Endothelial cell (in vitro differentiated cells): ENCODE measurements around the gene IL36RN. TPM values are rescaled to one million over a fixed set of nuclear protein-coding genes. Genes with fewer than 3 reads are reported as not detected.

Source experiments
- DNase-seq: peaks from one replicate; pipeline ENCODE4 v3.0.0; 2021; ENCODE audit warnings: low spot score
- H3K27ac Mint-ChIP-seq: one replicate; pipeline ENCODE4 v1.8.0; 2021; ENCODE audit warnings: mixed read lengths, inconsistent platforms; ENCODE audit not compliant: unreplicated experiment
- H3K27me3 Mint-ChIP-seq: one replicate; pipeline ENCODE4 v1.8.0; 2021; ENCODE audit warnings: mild to moderate bottlenecking, moderate library complexity, mixed read lengths, inconsistent platforms; ENCODE audit not compliant: unreplicated experiment
- H3K36me3 Mint-ChIP-seq: one replicate; pipeline ENCODE4 v1.8.0; 2021; ENCODE audit warnings: mild to moderate bottlenecking, low read depth, mixed read lengths, inconsistent platforms; ENCODE audit not compliant: unreplicated experiment
- H3K4me1 Mint-ChIP-seq: one replicate; pipeline ENCODE4 v1.8.0; 2021; ENCODE audit warnings: mild to moderate bottlenecking, mixed read lengths, inconsistent platforms; ENCODE audit not compliant: unreplicated experiment
- H3K4me3 Mint-ChIP-seq: one replicate; pipeline ENCODE4 v1.8.0; 2021; ENCODE audit warnings: mild to moderate bottlenecking, mixed read lengths, inconsistent platforms; ENCODE audit not compliant: unreplicated experiment
- H3K9me3 Mint-ChIP-seq: one replicate; pipeline ENCODE4 v1.8.0; 2021; ENCODE audit warnings: mixed read lengths, inconsistent platforms; ENCODE audit not compliant: unreplicated experiment
- CTCF ChIP-seq: fragments of 200-600 bp; sonication (generic); IDR thresholded peaks from one replicate; pipeline ENCODE4 v1.5.0; 2021; ENCODE audit warnings: antibody characterized with exemption; ENCODE audit not compliant: unreplicated experiment
- total RNA-seq: library from RNA; stranded (reverse); fragmentation: NEBNext Ultra II Directional; extraction: Animal tissue kit (Norgen Biotek cat#: 25700); gene quantifications from one replicate; pipeline ENCODE4 v1.2.1, GENCODE V29; 2021; ENCODE audit not compliant: unreplicated experiment

The IL36RN gene
- total RNA-seq, 1 donor from 2014 or later = not detected

DNA sequence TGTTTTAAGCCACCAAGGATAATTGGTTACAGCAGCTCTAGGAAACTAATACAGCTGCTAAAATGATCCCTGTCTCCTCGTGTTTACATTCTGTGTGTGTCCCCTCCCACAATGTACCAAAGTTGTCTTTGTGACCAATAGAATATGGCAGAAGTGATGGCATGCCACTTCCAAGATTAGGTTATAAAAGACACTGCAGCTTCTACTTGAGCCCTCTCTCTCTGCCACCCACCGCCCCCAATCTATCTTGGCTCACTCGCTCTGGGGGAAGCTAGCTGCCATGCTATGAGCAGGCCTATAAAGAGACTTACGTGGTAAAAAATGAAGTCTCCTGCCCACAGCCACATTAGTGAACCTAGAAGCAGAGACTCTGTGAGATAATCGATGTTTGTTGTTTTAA, 5.3 kb downstream of the IL36RN start:
- TF ChIP-seq CTCF = no peak
- peaks cover 10% of the 10 kb centered on the region for H3K27me3 Mint-ChIP-seq
- no peak overlapping the region for H3K4me3 Mint-ChIP-seq
- no peak overlapping the region for H3K27ac Mint-ChIP-seq
- H3K9me3 Mint-ChIP-seq = no peaks in the 10 kb centered on the region
- H3K4me1 Mint-ChIP-seq = no peaks in the 10 kb centered on the region
- DNase-seq = no peak
- no peaks in the 10 kb centered on the region for H3K36me3 Mint-ChIP-seq

DNA sequence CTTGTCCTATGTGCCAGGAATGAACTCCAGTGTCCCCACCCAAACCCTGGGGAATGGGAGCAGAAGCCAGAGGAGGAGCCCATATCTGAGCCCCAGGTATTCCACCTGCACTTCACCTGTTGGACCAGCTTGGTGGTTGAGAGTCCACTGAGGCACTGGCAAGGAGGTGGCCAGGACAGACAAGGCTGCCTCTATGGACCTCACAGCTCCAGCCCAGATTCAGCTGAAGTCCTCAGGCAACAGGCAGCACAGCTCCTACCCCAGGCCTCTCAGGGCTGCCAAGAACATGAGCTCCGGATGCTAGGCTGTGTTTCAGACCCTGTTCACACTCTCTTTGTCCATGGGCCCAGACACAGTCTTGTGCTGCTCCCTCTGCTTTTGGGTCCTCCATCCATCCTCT, 5.9 kb downstream of the IL36RN start:
- no peak overlapping the region for H3K27ac Mint-ChIP-seq
- H3K36me3 Mint-ChIP-seq = no peaks in the 10 kb centered on the region
- TF ChIP-seq CTCF = no peak
- no peaks in the 10 kb centered on the region for H3K9me3 Mint-ChIP-seq
- H3K4me1 Mint-ChIP-seq = no peaks in the 10 kb centered on the region
- DNase-seq = no peak
- H3K27me3 Mint-ChIP-seq = peaks cover 10% of the 10 kb centered on the region
- no peak overlapping the region for H3K4me3 Mint-ChIP-seq

GRCh38 chr2:113067681-113068080, 8.7 kb downstream of the IL36RN start, which contains the start of gene IL1F10:
Gene IL1F10 (plus strand): TSS chr2:113067970. CDS start chr2:113072739, 4,769 bp downstream.
- Mint-ChIP-seq H3K27me3 (peaks cover 1% of the 10 kb centered on the region), H3K4me1 (no peaks in the 10 kb centered on the region), H3K4me3 (no peak within 1 kb of the TSS), H3K9me3 (no peaks in the 10 kb centered on the region), H3K36me3 (no peaks in the 10 kb centered on the region), H3K27ac (no peak within 1 kb of the TSS)
- no peak for DNase-seq
- TF ChIP-seq CTCF = no peak

DNA sequence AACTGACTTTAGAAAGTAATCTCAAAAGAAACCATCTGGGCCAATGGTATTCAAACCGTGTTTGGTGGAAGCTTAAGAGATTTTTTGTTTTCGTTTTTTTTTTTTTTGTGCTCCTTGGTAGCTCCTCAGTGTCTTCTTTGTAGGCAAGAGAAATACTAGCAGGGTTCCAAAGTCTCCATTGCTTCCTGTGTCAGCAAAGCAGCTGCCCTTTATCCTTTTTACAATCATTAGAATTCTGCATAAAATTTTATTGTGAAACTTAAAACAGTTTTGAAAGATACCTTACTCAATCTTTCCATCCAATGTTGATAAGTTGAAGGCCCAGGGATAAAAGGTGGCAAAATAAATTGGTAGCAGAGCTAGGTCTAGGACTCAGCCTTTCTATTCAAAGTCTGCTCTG, 9.3 kb downstream of the IL36RN start:
- H3K27ac Mint-ChIP-seq = no peak overlapping the region
- H3K4me3 Mint-ChIP-seq = no peak overlapping the region
- H3K9me3 Mint-ChIP-seq = no peaks in the 10 kb centered on the region
- DNase-seq = no peak
- H3K4me1 Mint-ChIP-seq = no peaks in the 10 kb centered on the region
- no peaks in the 10 kb centered on the region for H3K36me3 Mint-ChIP-seq
- no peak for TF ChIP-seq CTCF
- peaks cover 1% of the 10 kb centered on the region for H3K27me3 Mint-ChIP-seq

GRCh38 chr2:113068706-113069485, 9.9 kb downstream of the IL36RN start:
- TF ChIP-seq CTCF = no peak
- H3K4me3 Mint-ChIP-seq = no peak overlapping the region
- H3K27ac Mint-ChIP-seq = no peak overlapping the region
- H3K36me3 Mint-ChIP-seq = no peaks in the 10 kb centered on the region
- H3K4me1 Mint-ChIP-seq = no peaks in the 10 kb centered on the region
- no peaks in the 10 kb centered on the region for H3K9me3 Mint-ChIP-seq
- DNase-seq = no peak
- H3K27me3 Mint-ChIP-seq = peaks cover 1% of the 10 kb centered on the region
